BJ (cell line): ENCODE results near the gene ARPIN. TPM values are rescaled to one million over a fixed set of nuclear protein-coding genes. Genes with fewer than 3 reads are reported as not detected.

Experiments
- CTCF ChIA-PET: fragments of 350-600 bp; formaldehyde crosslinking; extraction: SDS; loops from one replicate; lab custom pipeline; 2021; ENCODE audit warnings: antibody characterized with exemption, inconsistent platforms; lab: Yijun Ruan, JAX
- POLR2A ChIA-PET: fragments of 300-600 bp; sonication (Branson Sonifier 250); formaldehyde crosslinking; extraction: SDS; loops from one replicate; lab custom pipeline; 2021; ENCODE audit warnings: antibody characterized with exemption; lab: Charles Lee
- DNase-seq: peaks from one replicate; pipeline ENCODE4 v3.0.0-alpha.2; 2011; ENCODE audit warnings: low read depth
- H3K27me3 ChIP-seq: 2 replicates; pipeline ENCODE4 v1.6.0; 2011; ENCODE audit warnings: low read length; ENCODE audit not compliant: control insufficient read depth, insufficient read depth
- H3K36me3 ChIP-seq: 2 replicates; pipeline ENCODE4 v1.5.1; 2011; ENCODE audit warnings: low read length; ENCODE audit not compliant: control insufficient read depth, insufficient read depth
- H3K4me3 ChIP-seq: 2 replicates; pipeline ENCODE4 v1.5.1; 2011; ENCODE audit warnings: low read depth, mild to moderate bottlenecking, control low read depth, low read length
- polyA plus RNA-seq: library from polyadenylated mRNA; depleted of rRNA; stranded (reverse); fragments of >200 nt; gene quantifications from 2 replicates; pipeline ENCODE4 v1.2.3, GENCODE V29; 2011
- TF ChIP-seq, protein P1 (sequence below): IDR thresholded peaks from 2 replicates; pipeline ENCODE4 v1.5.1; 2011; ENCODE audit warnings: low read depth, mild to moderate bottlenecking, control low read depth, inconsistent platforms, low read length, moderate library complexity; ENCODE audit not compliant: insufficient read depth

ARPIN gene
- polyA plus RNA-seq, 1 experiment = 11.2 TPM

DNA sequence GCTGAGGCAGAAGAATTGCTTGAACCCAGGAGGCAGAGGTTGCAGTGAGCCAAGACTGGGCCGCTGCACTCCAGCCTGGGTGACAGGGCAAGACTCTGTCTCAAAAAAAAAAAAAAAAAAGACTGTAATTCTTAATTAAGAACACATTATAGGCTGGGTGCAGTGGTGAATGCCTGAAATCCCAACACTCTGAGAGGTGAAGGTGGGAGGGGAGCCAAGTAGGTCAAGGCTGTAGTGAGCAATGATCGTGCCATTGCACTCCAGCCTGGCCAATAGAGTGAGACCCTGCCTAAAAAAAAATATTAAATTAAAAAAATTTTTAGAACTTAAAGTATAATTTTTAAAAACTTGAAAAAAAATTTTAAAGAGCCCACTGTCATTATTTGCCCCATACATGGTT, 13.4 kb upstream of the ARPIN start:
- ChIA-PET POLR2A (no interaction called here), CTCF (no interaction called here)
- DNase-seq = no peak
- TF ChIP-seq, protein P1, sequence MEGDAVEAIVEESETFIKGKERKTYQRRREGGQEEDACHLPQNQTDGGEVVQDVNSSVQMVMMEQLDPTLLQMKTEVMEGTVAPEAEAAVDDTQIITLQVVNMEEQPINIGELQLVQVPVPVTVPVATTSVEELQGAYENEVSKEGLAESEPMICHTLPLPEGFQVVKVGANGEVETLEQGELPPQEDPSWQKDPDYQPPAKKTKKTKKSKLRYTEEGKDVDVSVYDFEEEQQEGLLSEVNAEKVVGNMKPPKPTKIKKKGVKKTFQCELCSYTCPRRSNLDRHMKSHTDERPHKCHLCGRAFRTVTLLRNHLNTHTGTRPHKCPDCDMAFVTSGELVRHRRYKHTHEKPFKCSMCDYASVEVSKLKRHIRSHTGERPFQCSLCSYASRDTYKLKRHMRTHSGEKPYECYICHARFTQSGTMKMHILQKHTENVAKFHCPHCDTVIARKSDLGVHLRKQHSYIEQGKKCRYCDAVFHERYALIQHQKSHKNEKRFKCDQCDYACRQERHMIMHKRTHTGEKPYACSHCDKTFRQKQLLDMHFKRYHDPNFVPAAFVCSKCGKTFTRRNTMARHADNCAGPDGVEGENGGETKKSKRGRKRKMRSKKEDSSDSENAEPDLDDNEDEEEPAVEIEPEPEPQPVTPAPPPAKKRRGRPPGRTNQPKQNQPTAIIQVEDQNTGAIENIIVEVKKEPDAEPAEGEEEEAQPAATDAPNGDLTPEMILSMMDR = no peak
- no peak overlapping the region for H3K4me3 ChIP-seq
- no peaks in the 10 kb centered on the region for H3K36me3 ChIP-seq
- H3K27me3 ChIP-seq = no peaks in the 10 kb centered on the region

DNA sequence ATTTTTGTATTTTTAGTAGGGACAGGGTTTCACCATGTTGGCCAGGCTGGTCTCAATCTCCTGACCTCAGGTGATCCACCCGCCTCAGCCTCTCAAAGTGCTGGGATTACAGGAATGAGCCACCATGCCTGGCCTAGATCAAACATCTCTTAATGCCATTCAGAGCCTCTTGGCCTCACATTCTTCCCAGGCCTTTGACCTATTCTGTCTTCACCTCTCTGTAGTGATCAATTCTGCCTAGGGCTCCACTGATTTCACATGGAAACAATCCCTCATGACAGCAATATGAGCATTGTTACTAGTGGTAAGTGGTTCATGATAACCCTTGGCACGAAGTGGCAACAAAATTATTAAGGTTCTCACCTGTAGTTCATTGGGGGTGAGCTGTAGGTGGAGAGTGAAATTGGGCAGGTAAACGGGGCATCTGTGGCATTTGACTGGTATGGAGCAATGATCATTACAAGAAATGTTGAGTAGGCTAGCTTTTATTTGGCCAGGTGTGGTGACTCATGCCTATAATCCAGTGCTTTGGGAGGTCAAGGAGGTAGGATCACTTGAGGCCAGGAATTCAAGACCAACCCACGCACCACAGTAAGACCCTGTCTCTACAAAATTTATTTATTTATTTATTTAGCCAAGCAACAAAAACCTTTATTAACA, 4.8 kb upstream of the ARPIN start:
- no peaks in the 10 kb centered on the region for H3K27me3 ChIP-seq
- no peak for DNase-seq
- TF ChIP-seq, protein P1 = no peak
- POLR2A ChIA-PET = no interaction called here
- H3K4me3 ChIP-seq = no peak overlapping the region
- CTCF ChIA-PET = interaction anchor here (0.6 to 1.3 kb wide), 6 partner anchors 37 to 398 kb away, joined by 3 to 5 read pairs (median 3); partner anchors contain the start of genes PEX11A and WDR93
- H3K36me3 ChIP-seq = no peaks in the 10 kb centered on the region

- no peak overlapping the region for H3K4me3 ChIP-seq
- CTCF ChIA-PET = no interaction called here
- H3K36me3 ChIP-seq = no peaks in the 10 kb centered on the region
- H3K27me3 ChIP-seq = no peaks in the 10 kb centered on the region
- no peak for DNase-seq
- POLR2A ChIA-PET = no interaction called here
- TF ChIP-seq, protein P1 = no peak
Observed at GRCh38 chr15:89916660-89917059, 3.9 kb upstream of the ARPIN start.

DNA sequence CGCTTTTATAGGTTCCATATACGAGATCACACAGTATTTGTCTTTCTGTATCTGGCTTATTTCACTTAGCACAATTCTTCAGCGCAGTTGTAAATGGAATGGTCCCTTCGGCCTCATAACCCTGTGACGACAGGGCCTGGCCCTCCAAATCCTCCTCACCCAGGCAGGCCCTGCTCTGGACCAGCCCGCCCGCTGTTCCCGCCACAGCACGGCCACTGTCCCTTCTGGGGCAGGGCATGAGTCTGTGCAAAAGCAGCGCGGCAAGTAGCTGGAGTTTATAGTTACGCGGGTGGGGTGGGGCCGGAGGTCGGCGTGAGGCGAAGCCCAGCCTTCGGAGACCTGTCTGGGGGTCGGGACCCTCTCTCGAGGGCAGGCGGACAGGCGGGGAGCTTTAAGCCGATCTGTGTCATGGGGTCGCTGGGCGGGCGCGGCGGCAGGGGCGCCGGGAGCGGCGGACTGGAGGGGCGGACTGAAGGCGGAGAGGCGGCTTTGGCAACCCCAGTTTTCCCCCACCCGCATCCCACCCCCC, 543 bp downstream of the ARPIN start:
- CTCF ChIA-PET = interaction anchor here (0.5 to 2.4 kb wide), 6 partner anchors 9 to 169 kb away, joined by 3 to 11 read pairs (median 4); no protein-coding TSS in a partner anchor
- DNase-seq = no peak
- TF ChIP-seq, protein P1 = no peak

DNA sequence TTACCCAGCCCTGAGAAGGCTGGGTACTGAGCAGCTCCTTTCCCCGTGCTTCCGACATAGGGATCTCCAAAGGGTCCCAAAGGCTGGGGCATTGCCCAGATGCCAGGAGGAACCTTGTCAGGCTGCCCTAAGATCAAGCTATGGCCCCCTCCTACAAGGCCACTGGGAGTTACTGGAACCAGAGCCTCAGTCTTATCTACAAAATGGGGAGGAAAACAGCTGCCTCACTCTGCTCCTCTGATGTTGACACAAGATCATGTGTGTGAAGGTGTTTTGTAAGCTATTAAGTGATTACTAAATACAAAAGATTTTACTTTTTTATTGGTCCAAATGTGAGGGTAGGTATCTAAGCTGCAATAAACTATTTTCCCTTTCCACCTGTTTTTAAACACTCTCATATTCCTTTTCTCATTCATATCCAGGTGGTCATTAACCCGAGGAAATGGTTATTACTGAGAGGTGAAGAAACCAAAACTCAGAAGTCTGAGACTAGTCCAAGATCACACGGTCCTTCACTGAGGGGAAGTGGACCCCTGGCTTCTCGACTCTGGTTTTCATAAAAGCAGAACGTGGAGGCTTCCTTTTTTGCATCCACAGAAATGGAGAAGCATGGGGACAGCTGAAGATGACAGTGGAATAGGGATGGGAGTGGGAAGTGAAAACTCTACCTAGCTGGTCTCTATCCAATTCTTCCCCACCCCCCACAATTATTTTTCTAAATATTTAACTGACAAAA, 1.7 kb downstream of the ARPIN start:
- no peak for DNase-seq
- CTCF ChIA-PET = interaction anchor here (1.9 to 2.4 kb wide), 2 partner anchors 12 to 160 kb away, joined by 6 to 11 read pairs; no protein-coding TSS in a partner anchor
- Histone ChIP-seq H3K27me3 (no peaks in the 10 kb centered on the region), H3K36me3 (peaks cover 7% of the 10 kb centered on the region), H3K4me3 (no peak overlapping the region)
- POLR2A ChIA-PET = interaction anchor here (0.6 kb wide), 1 partner anchor 249 kb away, joined by 4 read pairs; no protein-coding TSS in a partner anchor
- TF ChIP-seq, protein P1 = no peak

More for the DNA sequence above, 543 bp downstream of the ARPIN start:
- Histone ChIP-seq H3K36me3 (peaks cover 4% of the 10 kb centered on the region; the same call in 1 of the 2 replicates), H3K4me3 (peak overlapping the region; percentile 77), H3K27me3 (no peaks in the 10 kb centered on the region)
- POLR2A ChIA-PET = interaction anchor here (0.6 kb wide), 2 partner anchors 18 to 92 kb away, joined by 3 to 4 read pairs; partner anchors contain the start of gene AP3S2
